Large intestine (tissue), 3 donors: ENCODE data around the gene CCDC27. TPM values are rescaled to one million over a fixed set of nuclear protein-coding genes. Genes with fewer than 3 reads are reported as not detected.

Source experiments
- DNase-seq, 2 donors: peaks; one replicate each; pipeline versions ENCODE4 v3.0.0 to v3.0.0-alpha.2; 2013
- H3K27ac ChIP-seq: one replicate; pipeline ENCODE4 v1.5.1; 2013; ENCODE audit warnings: low read length
- H3K27me3 ChIP-seq: 2 replicates; pipeline ENCODE4 v1.6.1; 2013; ENCODE audit warnings: low read length; ENCODE audit not compliant: control insufficient read depth, insufficient read depth
- H3K36me3 ChIP-seq: 2 replicates; pipeline ENCODE4 v1.6.1; 2013; ENCODE audit warnings: low read length; ENCODE audit not compliant: control insufficient read depth, insufficient read depth
- H3K4me1 ChIP-seq: one replicate; pipeline ENCODE4 v1.6.1; 2013; ENCODE audit warnings: low read length; ENCODE audit not compliant: control insufficient read depth, insufficient read depth
- H3K4me3 ChIP-seq: one replicate; pipeline ENCODE4 v1.5.1; 2013; ENCODE audit warnings: low read length
- H3K9me3 ChIP-seq: one replicate; pipeline ENCODE4 v1.6.1; 2013; ENCODE audit warnings: mild to moderate bottlenecking, low read depth, low read length, moderate library complexity; ENCODE audit not compliant: control insufficient read depth
- WGBS: methylation state at CpG from one replicate; pipeline ENCODE4 v1.1.5; 2013; ENCODE audit warnings: low lambda C conversion rate; ENCODE audit not compliant: insufficient coverage; 5-methylcytosine and 5-hydroxymethylcytosine counted together
- polyA plus RNA-seq: library from polyadenylated mRNA; unstranded; fragments of 120-200 nt; gene quantifications from one replicate; pipeline ENCODE4 v1.2.1, GENCODE V29; 2013

CCDC27 gene
- polyA plus RNA-seq, 1 donor, result 0.03 TPM

- Histone ChIP-seq H3K4me1 (peaks cover 38% of the 10 kb centered on the region), H3K4me3 (peak overlapping the region; percentile 51), H3K9me3 (no peaks in the 10 kb centered on the region), H3K36me3 (peaks cover 2% of the 10 kb centered on the region), H3K27me3 (no peaks in the 10 kb centered on the region), H3K27ac (peak overlapping the region; percentile 31)
- no CpG with 5 or more reads among the region's 32 CpGs for WGBS
- DNase-seq, result peak in 1 of 2 donors; percentile 66
Observed at GRCh38 chr1:3771108-3772026, 19.1 kb downstream of the CCDC27 start.

GRCh38 chr1:3772027-3772714 is 19.9 kb downstream of the CCDC27 start:
- H3K27ac ChIP-seq, result peak overlapping the region; percentile 31
- peak; percentile 89 for DNase-seq
- peaks cover 2% of the 10 kb centered on the region for H3K36me3 ChIP-seq
- no peaks in the 10 kb centered on the region for H3K9me3 ChIP-seq
- peaks cover 40% of the 10 kb centered on the region for H3K4me1 ChIP-seq
- peak overlapping the region; percentile 51 for H3K4me3 ChIP-seq
- no peaks in the 10 kb centered on the region for H3K27me3 ChIP-seq
- no CpG with 5 or more reads among the region's 61 CpGs for WGBS

GRCh38 chr1:3772715-3773571 is 20.7 kb downstream of the CCDC27 start, which contains the start of gene SMIM1:
TSS of gene SMIM1 (plus strand) at chr1:3772749. CDS start at chr1:3775374, 2,625 bp downstream.
- peaks cover 2% of the 10 kb centered on the region for H3K36me3 ChIP-seq
- no CpG with 5 or more reads among the region's 55 CpGs for WGBS
- H3K4me3 ChIP-seq, result peak within 1 kb of the TSS; percentile 70
- H3K4me1 ChIP-seq, result peaks cover 40% of the 10 kb centered on the region
- H3K27me3 ChIP-seq, result no peaks in the 10 kb centered on the region
- no peaks in the 10 kb centered on the region for H3K9me3 ChIP-seq
- H3K27ac ChIP-seq, result peak within 1 kb of the TSS; percentile 96
- peak; percentile 74 to 87 for DNase-seq

- WGBS, result no CpG with 5 or more reads among the region's 16 CpGs
- peak overlapping the region; percentile 70 for H3K4me3 ChIP-seq
- H3K27ac ChIP-seq, result peak overlapping the region; percentile 96
- no peaks in the 10 kb centered on the region for H3K9me3 ChIP-seq
- peaks cover 4% of the 10 kb centered on the region for H3K36me3 ChIP-seq
- no peak for DNase-seq
- no peaks in the 10 kb centered on the region for H3K27me3 ChIP-seq
- peaks cover 40% of the 10 kb centered on the region for H3K4me1 ChIP-seq
Observed at GRCh38 chr1:3773572-3774275, 21.5 kb downstream of the CCDC27 start.

DNA sequence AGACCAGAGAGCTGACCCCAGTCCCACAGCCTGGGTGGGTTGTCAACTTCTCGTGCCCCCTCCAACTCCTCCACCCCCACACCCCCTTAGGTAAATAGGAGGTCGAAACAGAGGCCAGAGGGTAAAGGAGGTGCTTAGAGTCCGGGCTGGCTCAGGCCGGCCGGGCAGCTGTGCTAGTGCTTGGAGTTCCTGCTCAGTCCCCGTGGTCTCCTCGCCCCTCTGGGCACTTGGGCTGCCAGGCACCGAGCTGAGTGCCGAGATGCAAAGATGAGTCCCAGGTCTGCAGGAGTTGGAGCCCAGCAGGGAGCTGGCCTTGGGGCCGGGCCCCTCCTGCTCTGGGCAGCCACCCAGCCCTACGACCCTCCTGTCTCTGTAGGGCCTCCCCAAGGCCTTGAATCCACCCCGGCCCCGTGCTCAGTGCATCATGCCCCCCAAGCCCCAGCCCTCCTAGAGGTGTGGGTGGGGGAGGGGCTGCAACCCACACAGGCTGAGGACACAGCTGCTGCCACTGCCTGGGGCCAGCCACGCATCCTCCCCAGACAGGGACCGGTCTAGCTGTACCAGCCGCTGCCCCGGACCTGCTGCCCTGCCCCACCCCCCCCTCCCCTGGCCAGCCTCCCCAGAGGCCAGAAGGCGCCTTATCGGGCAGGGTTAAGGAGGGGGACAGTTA is 22.2 kb downstream of the CCDC27 start:
- H3K4me3 ChIP-seq, result peak overlapping the region; percentile 70
- peak overlapping the region; percentile 96 for H3K27ac ChIP-seq
- no peaks in the 10 kb centered on the region for H3K27me3 ChIP-seq
- no peak for DNase-seq
- H3K9me3 ChIP-seq, result no peaks in the 10 kb centered on the region
- H3K36me3 ChIP-seq, result peaks cover 5% of the 10 kb centered on the region
- H3K4me1 ChIP-seq, result peaks cover 40% of the 10 kb centered on the region
- WGBS, result no CpG with 5 or more reads among the region's 19 CpGs

- H3K4me1 ChIP-seq, result peaks cover 40% of the 10 kb centered on the region
- peaks cover 10% of the 10 kb centered on the region for H3K36me3 ChIP-seq
- H3K27ac ChIP-seq, result peak overlapping the region; percentile 48
- H3K4me3 ChIP-seq, result no peak overlapping the region
- DNase-seq, result peak in 1 of 2 donors; percentile 7
- H3K27me3 ChIP-seq, result no peaks in the 10 kb centered on the region
- no CpG with 5 or more reads among the region's 17 CpGs for WGBS
- no peaks in the 10 kb centered on the region for H3K9me3 ChIP-seq
Observed at GRCh38 chr1:3774946-3775489, 22.8 kb downstream of the CCDC27 start.

DNA sequence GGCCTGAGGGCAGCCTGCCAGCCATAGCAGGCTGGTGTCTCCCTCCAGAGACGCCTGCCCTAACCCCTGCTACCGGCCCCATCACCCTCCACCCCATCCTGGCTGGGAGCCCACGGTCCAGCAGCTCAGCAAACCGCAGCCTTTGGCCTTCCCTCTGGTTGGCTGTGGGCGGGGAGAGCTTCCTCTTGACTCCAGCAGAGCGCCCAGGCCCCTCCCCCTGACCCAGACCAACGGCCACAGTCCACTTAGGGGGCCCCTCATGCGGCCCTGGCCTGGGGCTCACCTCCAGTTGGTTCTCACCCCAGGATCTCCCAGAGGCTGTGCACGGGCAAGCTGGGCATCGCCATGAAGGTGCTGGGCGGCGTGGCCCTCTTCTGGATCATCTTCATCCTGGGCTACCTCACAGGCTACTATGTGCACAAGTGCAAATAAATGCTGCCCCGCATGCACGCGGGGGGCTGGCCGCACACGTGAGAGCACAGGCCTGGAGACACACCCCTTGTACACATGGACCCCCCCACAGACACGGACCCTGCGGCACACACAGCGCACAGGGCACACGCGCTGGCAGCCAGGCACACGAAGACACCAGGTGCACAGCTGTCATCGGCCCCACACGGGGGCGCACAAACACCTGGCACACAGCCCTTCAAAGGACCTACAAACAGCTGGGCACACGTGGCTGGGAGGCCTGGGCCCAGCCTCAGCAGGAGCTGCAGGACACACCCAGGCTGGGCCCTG is 23.4 kb downstream of the CCDC27 start:
- Histone ChIP-seq H3K4me3 (no peak overlapping the region), H3K27me3 (no peaks in the 10 kb centered on the region), H3K9me3 (no peaks in the 10 kb centered on the region), H3K27ac (peak overlapping the region; percentile 48), H3K36me3 (peaks cover 16% of the 10 kb centered on the region), H3K4me1 (peaks cover 40% of the 10 kb centered on the region)
- WGBS, result 13% methylated on average over 3 of the region's 27 CpGs
- DNase-seq, result peak; percentile 80 to 86

DNA sequence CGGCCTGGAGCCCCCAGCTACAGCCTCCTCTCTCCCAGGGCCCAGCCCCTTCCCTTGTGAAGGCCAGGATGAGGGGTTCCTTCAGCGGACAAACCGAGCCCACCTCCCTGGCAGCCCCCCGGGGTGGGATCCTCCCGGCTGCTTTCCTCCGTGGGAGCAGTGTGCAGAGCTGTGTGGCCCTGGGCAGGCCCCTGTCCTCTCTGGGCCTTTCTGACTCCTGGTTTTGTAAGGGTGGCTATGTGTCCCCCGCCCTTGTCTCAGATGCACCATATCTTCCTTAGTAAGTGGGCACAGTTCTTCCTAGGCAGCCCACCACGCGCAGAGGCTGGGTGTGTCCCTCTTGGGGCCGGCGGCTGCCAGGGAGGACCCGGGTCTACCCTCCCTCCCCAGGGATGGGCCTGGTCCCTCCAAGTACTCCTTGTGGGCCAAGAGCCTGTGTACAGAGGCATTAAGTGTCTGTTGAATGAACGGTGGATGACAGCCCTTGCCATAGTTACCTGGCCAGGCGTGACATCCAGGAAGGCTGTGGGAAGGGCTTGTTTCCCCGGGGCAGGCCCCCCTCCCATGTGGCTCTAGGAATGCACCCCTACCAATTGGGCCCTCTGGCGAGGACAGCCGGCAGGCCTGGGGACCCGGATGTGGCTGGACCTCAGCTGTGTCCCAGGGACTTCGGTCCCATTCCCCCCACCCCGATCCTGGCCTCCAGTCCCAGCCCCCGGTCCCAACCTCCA is 24.1 kb downstream of the CCDC27 start:
- Histone ChIP-seq H3K36me3 (peaks cover 24% of the 10 kb centered on the region), H3K4me3 (no peak overlapping the region), H3K4me1 (peaks cover 34% of the 10 kb centered on the region), H3K9me3 (peaks cover 2% of the 10 kb centered on the region), H3K27me3 (no peaks in the 10 kb centered on the region), H3K27ac (peak overlapping the region; percentile 1)
- peak in 1 of 2 donors; percentile 22 for DNase-seq
- no CpG with 5 or more reads among the region's 21 CpGs for WGBS
